ENCODE results near the gene MACROD2. TPM values are rescaled to one million over a fixed set of nuclear protein-coding genes. Genes with fewer than 3 reads are reported as not detected.

MACROD2 gene
- total RNA-seq, 1 experiment from 2014 or later = 3.7 TPM

- intact Hi-C loops (cut with micrococcal nuclease) = no loop called here
- Histone ChIP-seq H3K79me2 (ENCODE audit: insufficient read depth, low read length) (no peaks in the 10 kb centered on the region), H3K9me3 (ENCODE audit: control insufficient read depth in 1 of 2, insufficient read depth in 1 of 2, low read depth in 1 of 2, low read length in 2 of 2) (no peaks in the 10 kb centered on the region), H3K4me1 (ENCODE audit: control insufficient read depth in 1 of 2, insufficient read depth in 2 of 2, low read length in 2 of 2) (no peaks in the 10 kb centered on the region), H3K9me2 (ENCODE audit: insufficient read depth) (no peaks in the 10 kb centered on the region), H3K9ac (ENCODE audit: low read length) (no peak overlapping the region), H4K20me1 (ENCODE audit: insufficient read depth) (no peaks in the 10 kb centered on the region), H3K27me3 (ENCODE audit: insufficient read depth, low read length) (no peaks in the 10 kb centered on the region), H3K4me3 (replicated peaks in 1 of 2; ENCODE audit: low read depth in 1 of 2, low read length in 2 of 2) (no peak overlapping the region), H3K36me3 (ENCODE audit: control insufficient read depth in 1 of 2, insufficient read depth in 2 of 2, low read length in 2 of 2) (no peaks in the 10 kb centered on the region), H3K27ac (ENCODE audit: low read depth, low read length) (no peak overlapping the region), H2AFZ (ENCODE audit: low read depth, low read length, poor library complexity, severe bottlenecking) (no peak overlapping the region), H3K4me2 (ENCODE audit: low read length) (no peak overlapping the region)
- ChIA-PET POLR2A (no interaction called here), RAD21 (ENCODE audit: low non-redundant PET in 1 of 2, low total read pairs in 2 of 2, uncharacterized antibody in 2 of 2, unreplicated experiment in 2 of 2) (no interaction called here), CTCF (no interaction called here)
- ATAC-seq = no peak
- TF ChIP-seq ELF1 (IDR thresholded peaks at IDR 0.05; ENCODE audit: borderline replicate concordance, low read depth) (no peak), ATF3 (IDR thresholded peaks at IDR 0.05) (no peak), POLR2A (IDR thresholded peaks at IDR 0.05; ENCODE audit: borderline replicate concordance, extremely low read depth, insufficient read depth, insufficient read length) (no peak), EGR1 (IDR thresholded peaks at IDR 0.05; ENCODE audit: low read depth) (no peak), JUND (IDR thresholded peaks at IDR 0.05) (no peak), SIN3A (IDR thresholded peaks at IDR 0.05; ENCODE audit: low read depth) (no peak), YY1 (IDR thresholded peaks at IDR 0.05; ENCODE audit: extremely low read depth, insufficient replicate concordance, low read depth, low read length) (no peak), FOSL1 (IDR thresholded peaks at IDR 0.05; ENCODE audit: low read depth) (no peak), MAX (IDR thresholded peaks at IDR 0.05) (no peak), ZBTB33 (IDR thresholded peaks at IDR 0.05; ENCODE audit: extremely low read depth, insufficient replicate concordance, low read length) (no peak), ZNF274 (IDR thresholded peaks at IDR 0.05; ENCODE audit: low read depth, low read length) (no peak)
- no peak for DNase-seq (ENCODE audit: low read depth, low spot score)
- BruUV-seq (replicated peaks) = no TSS peak
These were observed 729.2 kb downstream of the MACROD2 start for GRCh38 chr20:14724468-14724867.

Data from HCT116 (cell line).